Natural killer cell (primary cell): ENCODE data around the gene ATP5PB. TPM values are rescaled to one million over a fixed set of nuclear protein-coding genes. Genes with fewer than 3 reads are reported as not detected.
A peak's percentile ranks its signal among the peaks of the same experiment; 100 is the strongest.

Source experiments
- ATAC-seq, 3 donors: fragments of 150-1000 bp in 2 of 3; fragments of 200-7000 bp in 1 of 3; cut with Tn5 transposase; 1 replicate in 1 of 3; 2 replicates in 2 of 3; pipeline ENCODE4 v1.10.0; 2021; ENCODE audit warnings: mild to moderate bottlenecking in 2 of 3, moderate library complexity in 2 of 3
- DNase-seq, 2 donors: peaks; one replicate each; pipeline versions ENCODE4 v3.0.0 to v3.0.0-alpha.2; 2013 to 2021; ENCODE audit warnings: mixed read lengths in 1 of 2
- H3K27ac ChIP-seq: one replicate; pipeline ENCODE4 v1.5.1; 2013; ENCODE audit warnings: mild to moderate bottlenecking, low read length
- H3K27me3 ChIP-seq: one replicate; pipeline ENCODE4 v1.6.1; 2013; ENCODE audit warnings: low read length; ENCODE audit not compliant: control insufficient read depth, insufficient read depth
- H3K36me3 ChIP-seq: one replicate; pipeline ENCODE4 v1.6.1; 2013; ENCODE audit warnings: low read length; ENCODE audit not compliant: control insufficient read depth, insufficient read depth
- H3K4me1 ChIP-seq: one replicate; pipeline ENCODE4 v1.6.1; 2013; ENCODE audit warnings: low read length; ENCODE audit not compliant: control insufficient read depth, insufficient read depth
- H3K4me3 ChIP-seq: one replicate; pipeline ENCODE4 v1.5.1; 2013; ENCODE audit warnings: low read length
- H3K9me3 ChIP-seq: one replicate; pipeline ENCODE4 v1.6.1; 2013; ENCODE audit warnings: low read length; ENCODE audit not compliant: control insufficient read depth, insufficient read depth
- H3K27ac Mint-ChIP-seq, 2 donors: one replicate each; pipeline ENCODE4 v1.8.0; 2022; ENCODE audit warnings: mild to moderate bottlenecking in 2 of 2, mixed read lengths in 2 of 2, moderate library complexity in 1 of 2
- H3K27me3 Mint-ChIP-seq, 2 donors: one replicate each; pipeline ENCODE4 v1.8.0; 2022; ENCODE audit warnings: low read depth in 2 of 2, mixed read lengths in 2 of 2
- H3K36me3 Mint-ChIP-seq: one replicate; pipeline ENCODE4 v1.8.0; 2022; ENCODE audit warnings: mixed read lengths
- H3K4me1 Mint-ChIP-seq, 2 donors: one replicate each; pipeline ENCODE4 v1.8.0; 2022; ENCODE audit warnings: mixed read lengths in 2 of 2
- H3K4me3 Mint-ChIP-seq: one replicate; pipeline ENCODE4 v1.8.0; 2022; ENCODE audit warnings: mild to moderate bottlenecking, moderate library complexity, mixed read lengths
- H3K9me3 Mint-ChIP-seq, 2 donors: one replicate each; pipeline ENCODE4 v1.8.0; 2022; ENCODE audit warnings: mixed read lengths in 2 of 2
- WGBS: methylation state at CpG from one replicate; pipeline ENCODE4 v1.1.7; 2013; ENCODE audit warnings: missing lambda C conversion rate; ENCODE audit not compliant: insufficient coverage; 5-methylcytosine and 5-hydroxymethylcytosine counted together
- intact Hi-C: fragments of 100-400 bp; cut with micrococcal nuclease; formaldehyde crosslinking; loops from one replicate; pipeline ENCODE4 v1.14.2; 2022
- total RNA-seq, 4 donors: library from RNA; stranded (reverse); fragments of 120-200 nt in 1 of 4; gene quantifications; one replicate each; pipeline versions ENCODE4 v1.2.3 to v1.2.4, GENCODE V29; 2013 to 2022
- TF ChIP-seq, protein P1 (sequence below): fragments of 200-600 bp; IDR thresholded peaks from one replicate; pipeline ENCODE4 v1.8.0; 2022; ENCODE audit warnings: antibody characterized with exemption

ATP5PB gene
- total RNA-seq, 3 donors from 2014 or later (not counting 1 experiment from before 2014, with no cell fraction given), result 105 to 115 (median 105) TPM

DNA sequence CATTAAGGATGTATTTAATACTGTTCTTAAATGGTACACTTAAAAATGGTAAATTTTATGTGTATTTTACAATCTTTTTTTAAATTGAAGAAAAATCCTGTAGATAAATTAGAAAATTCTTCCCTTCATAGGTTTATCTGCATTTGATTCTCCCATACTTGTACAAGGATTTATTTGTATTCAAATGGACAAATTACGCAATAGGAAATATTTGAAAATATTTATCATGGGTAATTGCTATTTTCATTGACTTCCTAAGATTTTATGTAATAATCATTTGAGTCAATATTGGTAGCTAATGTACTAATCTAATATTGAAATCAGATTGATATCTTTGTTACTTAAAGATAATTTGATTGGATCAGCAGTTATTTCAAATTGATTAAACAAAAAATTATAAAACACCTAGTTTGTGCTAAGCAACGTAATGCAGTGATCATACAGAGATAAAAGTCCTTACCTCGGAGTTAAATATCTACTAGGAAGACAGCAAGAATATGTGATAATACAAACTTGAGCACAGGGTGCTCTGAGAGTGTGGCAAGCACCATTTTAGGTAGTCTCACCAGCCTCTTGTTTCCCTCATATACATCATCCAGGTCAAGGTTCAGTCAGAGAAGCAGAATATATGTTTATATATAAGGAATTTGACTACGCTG, 13.2 kb downstream of the ATP5PB start:
- H3K27me3 Mint-ChIP-seq, result no peaks in the 10 kb centered on the region
- Histone ChIP-seq H3K9me3 (no peaks in the 10 kb centered on the region), H3K4me3 (no peak overlapping the region), H3K27me3 (no peaks in the 10 kb centered on the region), H3K27ac (no peak overlapping the region), H3K4me1 (no peaks in the 10 kb centered on the region), H3K36me3 (peaks cover 58% of the 10 kb centered on the region)
- no peaks in the 10 kb centered on the region for H3K9me3 Mint-ChIP-seq
- WGBS, result 100% methylated on average over 2 of the region's 4 CpGs
- peaks cover 10% of the 10 kb centered on the region for H3K36me3 Mint-ChIP-seq
- peak overlapping the region in 1 of 2 donors; percentile 64 for H3K27ac Mint-ChIP-seq
- intact Hi-C loops, result no loop called here
- no peak overlapping the region for H3K4me3 Mint-ChIP-seq
- ATAC-seq (no peak), DNase-seq (no peak)
- TF ChIP-seq, protein P1, sequence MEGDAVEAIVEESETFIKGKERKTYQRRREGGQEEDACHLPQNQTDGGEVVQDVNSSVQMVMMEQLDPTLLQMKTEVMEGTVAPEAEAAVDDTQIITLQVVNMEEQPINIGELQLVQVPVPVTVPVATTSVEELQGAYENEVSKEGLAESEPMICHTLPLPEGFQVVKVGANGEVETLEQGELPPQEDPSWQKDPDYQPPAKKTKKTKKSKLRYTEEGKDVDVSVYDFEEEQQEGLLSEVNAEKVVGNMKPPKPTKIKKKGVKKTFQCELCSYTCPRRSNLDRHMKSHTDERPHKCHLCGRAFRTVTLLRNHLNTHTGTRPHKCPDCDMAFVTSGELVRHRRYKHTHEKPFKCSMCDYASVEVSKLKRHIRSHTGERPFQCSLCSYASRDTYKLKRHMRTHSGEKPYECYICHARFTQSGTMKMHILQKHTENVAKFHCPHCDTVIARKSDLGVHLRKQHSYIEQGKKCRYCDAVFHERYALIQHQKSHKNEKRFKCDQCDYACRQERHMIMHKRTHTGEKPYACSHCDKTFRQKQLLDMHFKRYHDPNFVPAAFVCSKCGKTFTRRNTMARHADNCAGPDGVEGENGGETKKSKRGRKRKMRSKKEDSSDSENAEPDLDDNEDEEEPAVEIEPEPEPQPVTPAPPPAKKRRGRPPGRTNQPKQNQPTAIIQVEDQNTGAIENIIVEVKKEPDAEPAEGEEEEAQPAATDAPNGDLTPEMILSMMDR, result no peak
- peaks cover 0 to 19% of the 10 kb centered on the region in 2 donors for H3K4me1 Mint-ChIP-seq

DNA sequence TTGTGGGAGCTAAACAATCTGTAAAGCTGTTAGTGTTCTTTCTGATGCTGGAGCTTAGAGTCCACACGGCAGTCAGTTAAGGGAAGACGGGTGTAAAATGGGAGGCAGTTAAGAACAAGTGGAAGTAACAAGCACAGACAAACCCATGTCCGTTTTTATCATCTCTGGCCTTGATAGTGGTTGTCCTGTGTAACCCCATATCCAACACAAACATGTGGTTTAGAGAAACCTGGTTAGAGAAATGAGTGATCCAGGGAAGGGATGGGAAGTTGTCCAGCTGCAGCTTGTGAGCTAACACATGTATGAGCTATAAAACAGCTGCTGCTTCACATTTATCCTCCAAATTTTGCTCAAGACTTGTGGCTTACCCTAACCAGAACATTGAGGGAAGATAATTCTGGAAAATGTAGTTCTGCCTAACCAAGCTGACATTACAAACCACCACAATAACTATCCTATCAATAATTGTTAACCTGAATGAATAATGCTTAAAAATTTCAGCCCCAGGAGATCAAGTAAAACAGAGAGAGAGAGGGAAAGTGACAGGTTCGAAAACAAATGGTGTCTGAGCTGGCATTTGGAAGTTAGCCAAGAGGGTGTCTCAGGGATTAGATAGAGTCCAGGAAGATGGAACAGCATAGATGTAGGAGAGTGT, 13.9 kb downstream of the ATP5PB start:
- no peaks in the 10 kb centered on the region for H3K27me3 Mint-ChIP-seq
- no peak for DNase-seq
- Histone ChIP-seq H3K4me3 (no peak overlapping the region), H3K9me3 (no peaks in the 10 kb centered on the region), H3K4me1 (no peaks in the 10 kb centered on the region), H3K27me3 (no peaks in the 10 kb centered on the region), H3K27ac (no peak overlapping the region), H3K36me3 (peaks cover 51% of the 10 kb centered on the region)
- H3K4me3 Mint-ChIP-seq, result no peak overlapping the region
- WGBS, result 96% methylated on average over 3 of the region's 4 CpGs
- H3K27ac Mint-ChIP-seq, result peak overlapping the region; percentile 7 to 64
- intact Hi-C loops, result no loop called here
- no peak for ATAC-seq
- TF ChIP-seq, protein P1, result no peak
- no peaks in the 10 kb centered on the region for H3K9me3 Mint-ChIP-seq
- peaks cover 10% of the 10 kb centered on the region for H3K36me3 Mint-ChIP-seq
- peaks cover 0 to 14% of the 10 kb centered on the region in 2 donors for H3K4me1 Mint-ChIP-seq

DNA sequence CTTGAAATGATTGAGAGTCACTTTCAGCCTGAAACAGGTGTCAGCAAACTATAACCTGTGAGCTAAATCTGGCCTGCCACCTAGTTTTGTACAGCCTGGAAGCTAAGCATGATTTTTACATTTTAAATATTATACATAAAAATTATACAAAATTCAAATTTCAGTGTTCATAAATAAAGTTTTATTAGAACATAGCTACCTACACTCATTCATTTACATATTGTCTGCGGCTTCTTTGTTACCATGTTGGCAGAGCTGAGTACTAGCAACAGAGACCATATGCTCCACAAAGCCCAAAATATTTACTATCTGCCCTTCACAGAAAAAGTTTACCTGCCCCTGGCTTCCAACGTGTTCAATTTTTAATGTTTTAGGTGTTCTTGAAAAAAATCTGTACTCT, 16.5 kb downstream of the ATP5PB start:
- H3K4me1 ChIP-seq, result peaks cover 12% of the 10 kb centered on the region
- peaks cover 42% of the 10 kb centered on the region for H3K36me3 ChIP-seq
- Mint-ChIP-seq H3K9me3 (no peaks in the 10 kb centered on the region), H3K36me3 (peaks cover 10% of the 10 kb centered on the region), H3K4me1 (peaks cover 0 to 9% of the 10 kb centered on the region in 2 donors), H3K27ac (no peak overlapping the region), H3K27me3 (no peaks in the 10 kb centered on the region), H3K4me3 (no peak overlapping the region)
- WGBS, result 89% methylated on average over 1 of the region's 2 CpGs
- DNase-seq, result no peak
- H3K4me3 ChIP-seq, result no peak overlapping the region
- H3K9me3 ChIP-seq, result no peaks in the 10 kb centered on the region
- no peak for ATAC-seq
- no peaks in the 10 kb centered on the region for H3K27me3 ChIP-seq
- H3K27ac ChIP-seq, result no peak overlapping the region
- intact Hi-C loops, result no loop called here
- TF ChIP-seq, protein P1, result no peak
